ENCODE results near the gene ROGDI.

ROGDI gene

DNA sequence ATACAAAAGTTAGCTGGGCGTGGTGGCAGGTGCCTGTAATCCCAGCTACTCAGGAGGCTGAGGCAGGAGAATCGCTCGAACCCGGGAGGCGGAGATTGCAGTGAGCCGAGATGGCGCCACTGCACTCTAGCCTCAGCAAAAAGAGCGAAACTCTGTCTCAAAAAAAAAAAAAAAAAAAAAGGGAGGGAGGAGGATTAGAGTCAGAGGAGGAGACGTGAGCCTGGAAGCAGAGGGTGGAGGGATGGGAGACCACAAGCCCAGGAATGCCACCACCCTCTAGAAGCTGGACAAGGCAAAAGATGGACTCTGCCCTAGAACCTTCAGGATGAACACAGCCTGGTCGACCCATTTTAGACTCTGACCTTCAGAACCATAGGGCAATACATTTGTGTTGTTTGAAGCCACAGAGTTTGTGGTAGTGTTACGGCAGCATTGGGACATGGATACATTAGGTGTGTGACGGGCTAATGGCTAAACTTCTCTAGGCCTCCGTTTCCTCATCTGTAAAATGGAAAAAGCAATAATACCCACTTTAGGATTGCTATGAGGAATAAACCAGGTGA lies 9.4 kb downstream of the ROGDI start:
- no peak for DNase-seq (ENCODE audit: low read depth)
- H3K4me3 ChIP-seq (ENCODE audit: low read length) = no peak overlapping the region
- TF ChIP-seq, protein P1, sequence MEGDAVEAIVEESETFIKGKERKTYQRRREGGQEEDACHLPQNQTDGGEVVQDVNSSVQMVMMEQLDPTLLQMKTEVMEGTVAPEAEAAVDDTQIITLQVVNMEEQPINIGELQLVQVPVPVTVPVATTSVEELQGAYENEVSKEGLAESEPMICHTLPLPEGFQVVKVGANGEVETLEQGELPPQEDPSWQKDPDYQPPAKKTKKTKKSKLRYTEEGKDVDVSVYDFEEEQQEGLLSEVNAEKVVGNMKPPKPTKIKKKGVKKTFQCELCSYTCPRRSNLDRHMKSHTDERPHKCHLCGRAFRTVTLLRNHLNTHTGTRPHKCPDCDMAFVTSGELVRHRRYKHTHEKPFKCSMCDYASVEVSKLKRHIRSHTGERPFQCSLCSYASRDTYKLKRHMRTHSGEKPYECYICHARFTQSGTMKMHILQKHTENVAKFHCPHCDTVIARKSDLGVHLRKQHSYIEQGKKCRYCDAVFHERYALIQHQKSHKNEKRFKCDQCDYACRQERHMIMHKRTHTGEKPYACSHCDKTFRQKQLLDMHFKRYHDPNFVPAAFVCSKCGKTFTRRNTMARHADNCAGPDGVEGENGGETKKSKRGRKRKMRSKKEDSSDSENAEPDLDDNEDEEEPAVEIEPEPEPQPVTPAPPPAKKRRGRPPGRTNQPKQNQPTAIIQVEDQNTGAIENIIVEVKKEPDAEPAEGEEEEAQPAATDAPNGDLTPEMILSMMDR (IDR thresholded peaks at IDR 0.05; ENCODE audit: insufficient read depth, low read depth, low read length, missing control alignments) = no peak

DNA sequence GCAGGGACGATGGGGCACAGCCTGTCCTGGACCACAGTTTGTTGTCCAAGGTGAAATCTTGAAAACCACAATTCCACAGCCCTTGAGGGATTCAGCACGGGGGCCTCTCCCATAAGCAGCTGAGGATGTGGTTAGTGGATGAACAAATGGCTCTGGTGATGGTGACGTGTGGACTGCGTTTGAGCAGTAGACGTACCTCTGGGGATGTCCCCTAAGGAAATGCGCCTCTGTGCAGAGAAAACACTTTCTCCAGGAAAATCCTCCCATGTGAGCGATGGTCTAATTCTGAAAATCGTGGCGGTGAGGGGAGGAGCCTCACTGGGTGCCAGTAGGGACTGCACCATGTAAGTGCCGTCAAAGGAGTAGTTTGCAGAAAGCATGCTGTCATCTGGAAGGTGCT lies 11.6 kb downstream of the ROGDI start:
- no peak for DNase-seq (ENCODE audit: low read depth)

DNA sequence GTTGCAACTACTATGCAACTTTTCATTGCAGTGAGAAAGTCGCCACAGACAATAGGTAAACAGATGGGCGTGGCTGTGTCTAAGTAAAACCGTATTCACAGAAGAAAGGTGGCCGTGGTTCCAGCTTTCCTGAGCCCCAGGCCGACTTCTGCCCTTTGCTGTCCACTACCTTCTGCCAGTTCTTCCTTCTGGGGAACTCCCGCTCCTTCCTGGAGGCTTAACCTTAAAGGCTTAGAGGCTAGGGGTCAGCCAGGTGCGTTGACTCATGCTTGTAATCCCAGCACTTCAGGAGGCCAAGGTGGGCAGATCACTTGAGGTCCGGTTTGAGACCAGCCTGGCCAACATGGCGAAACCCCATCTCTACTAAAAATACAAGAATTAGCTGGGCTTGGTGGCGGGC lies 12.2 kb downstream of the ROGDI start:
- no peak for DNase-seq (ENCODE audit: low read depth)
- H3K4me3 ChIP-seq (ENCODE audit: low read length) = no peak overlapping the region
- TF ChIP-seq, protein P1 (IDR thresholded peaks at IDR 0.05; ENCODE audit: insufficient read depth, low read depth, low read length, missing control alignments) = no peak

More for the DNA sequence above, 11.6 kb downstream of the ROGDI start:
- no peak overlapping the region for H3K4me3 ChIP-seq (ENCODE audit: low read length)
- TF ChIP-seq, protein P1 (IDR thresholded peaks at IDR 0.05; ENCODE audit: insufficient read depth, low read depth, low read length, missing control alignments) = no peak

DNA sequence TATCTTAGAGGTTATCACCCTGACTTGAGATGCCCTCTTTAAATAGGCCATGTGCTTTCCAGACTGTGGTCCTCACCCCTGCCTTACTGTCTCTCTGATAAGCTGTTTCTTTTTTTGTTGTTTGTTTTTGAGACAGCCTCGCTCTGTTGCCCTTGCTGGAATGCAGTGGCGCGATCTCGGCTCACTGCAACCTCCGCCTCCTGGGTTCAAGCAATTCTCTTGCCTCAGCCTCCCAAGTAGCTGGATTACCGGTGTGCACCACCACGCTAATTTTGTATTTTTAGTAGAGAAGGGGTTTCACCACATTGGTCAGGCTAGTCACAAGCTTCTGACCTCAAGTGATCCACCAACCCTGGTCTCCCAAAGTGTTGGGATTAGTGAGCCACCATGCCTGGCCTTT lies 13.5 kb downstream of the ROGDI start:
- no peak for DNase-seq (ENCODE audit: low read depth)
- TF ChIP-seq, protein P1 (IDR thresholded peaks at IDR 0.05; ENCODE audit: insufficient read depth, low read depth, low read length, missing control alignments) = no peak
- H3K4me3 ChIP-seq (ENCODE audit: low read length) = no peak overlapping the region

DNA sequence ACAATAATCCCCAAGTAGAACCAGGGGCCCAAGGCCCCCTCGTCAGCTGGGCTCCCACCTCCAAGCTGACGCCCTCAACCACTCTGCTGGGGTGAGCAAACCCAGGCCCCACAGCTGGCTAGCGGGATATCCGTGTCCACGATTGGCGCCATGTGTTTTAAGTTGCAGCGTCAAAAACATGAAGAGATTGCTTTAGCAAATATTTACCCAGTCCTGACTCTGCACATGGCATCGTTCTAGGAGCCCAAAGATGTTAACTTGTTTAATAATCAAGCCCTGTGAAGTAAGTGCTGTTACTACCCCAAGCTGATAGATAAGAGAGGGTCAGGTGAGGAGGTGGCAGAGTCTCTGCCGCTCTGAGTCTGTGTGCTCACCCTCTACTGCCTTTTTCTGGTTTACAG lies 13.9 kb downstream of the ROGDI start:
- H3K4me3 ChIP-seq (ENCODE audit: low read length) = no peak overlapping the region
- TF ChIP-seq, protein P1 (IDR thresholded peaks at IDR 0.05; ENCODE audit: insufficient read depth, low read depth, low read length, missing control alignments) = no peak
- no peak for DNase-seq (ENCODE audit: low read depth)

DNA sequence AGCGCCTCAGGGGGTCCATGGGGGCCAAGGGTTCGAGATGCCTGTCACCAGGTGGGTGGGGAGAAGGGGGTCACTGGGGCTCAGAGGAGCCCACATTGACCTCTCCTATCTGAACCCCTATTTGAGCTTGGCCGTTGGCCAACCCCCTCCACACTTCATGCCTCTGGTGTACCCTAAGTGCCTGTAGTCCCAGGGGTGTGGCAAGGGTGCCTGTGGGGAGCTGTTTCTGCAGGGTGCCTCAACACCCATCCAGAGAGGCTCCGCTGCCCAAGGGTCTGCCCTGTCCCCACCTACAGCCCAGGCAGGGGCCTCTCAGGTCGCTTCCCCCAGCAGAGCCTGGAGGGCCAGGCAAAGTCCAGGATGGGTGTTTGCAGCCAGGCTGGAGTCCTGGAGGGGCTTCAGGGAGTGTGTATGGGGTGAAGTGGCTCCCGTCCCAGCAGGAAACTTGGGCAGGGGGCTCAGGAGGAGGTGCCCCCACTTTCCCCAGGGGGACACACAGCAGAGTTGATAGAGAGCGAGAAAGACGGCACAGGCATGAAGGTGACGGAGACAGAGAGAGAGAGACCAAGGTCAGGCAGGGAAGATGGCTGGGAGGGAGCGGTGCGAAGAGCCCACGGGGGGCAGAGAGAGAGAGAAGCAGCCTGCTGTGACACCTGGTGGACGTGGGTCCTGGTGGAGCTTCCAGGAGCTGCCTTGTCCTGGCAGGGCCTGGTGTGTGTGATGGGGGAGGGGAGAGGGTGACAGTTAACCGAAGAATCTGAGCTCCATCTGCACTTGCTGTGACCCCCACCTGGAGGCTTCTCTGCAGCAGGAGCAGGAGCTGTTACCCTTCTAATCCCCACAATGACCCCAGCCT lies 14.6 kb downstream of the ROGDI start, which contains the start of gene SEPTIN12:
Gene SEPTIN12 (minus strand): TSS at position 719 of the 856 bp plus-strand sequence. CDS start 700 bp downstream, at position 19.
- TF ChIP-seq, protein P1 (IDR thresholded peaks at IDR 0.05; ENCODE audit: insufficient read depth, low read depth, low read length, missing control alignments) = no peak
- H3K4me3 ChIP-seq (ENCODE audit: low read length) = no peak within 1 kb of the TSS
- no peak for DNase-seq (ENCODE audit: low read depth)
